K562 (cell line): ENCODE results near the gene FLVCR2. TPM values are rescaled to one million over a fixed set of nuclear protein-coding genes. Genes with fewer than 3 reads are reported as not detected.

Experiments
- BHLHE40 ChIP-seq: IDR thresholded peaks from 2 replicates; pipeline ENCODE4 v1.6.1; 2011; ENCODE audit warnings: low read length, improper control_type of control experiment
- BRF2 ChIP-seq: IDR thresholded peaks from 3 replicates; pipeline ENCODE4 v1.6.1; 2011; ENCODE audit warnings: borderline replicate concordance, mild to moderate bottlenecking; ENCODE audit not compliant: insufficient read length, insufficient read depth
- EGR1 ChIP-seq: fragments of 450-650 bp; conservative IDR thresholded peaks from 2 replicates; pipeline ENCODE4 v1.6.1; 2017; ENCODE audit warnings: mild to moderate bottlenecking
- EP300 ChIP-seq: IDR thresholded peaks from 2 replicates; pipeline ENCODE4 v1.6.1; 2012; ENCODE audit warnings: low read length, improper control_type of control experiment
- ESRRA ChIP-seq: fragments of 450-650 bp; IDR thresholded peaks from 2 replicates; pipeline ENCODE4 v1.6.1; 2014; ENCODE audit warnings: low read depth, mild to moderate bottlenecking, moderate library complexity, borderline replicate concordance
- EWSR1 ChIP-seq: fragments of 450-650 bp; IDR thresholded peaks from 2 replicates; pipeline ENCODE4 v1.6.1; 2018; ENCODE audit warnings: borderline replicate concordance, mild to moderate bottlenecking, low read depth, moderate library complexity; ENCODE audit not compliant: partially characterized antibody
- FOXM1 ChIP-seq, 2 experiments: fragments of 450-650 bp in 1 of 2; sonication (generic) in 1 of 2; formaldehyde crosslinking in 1 of 2; IDR thresholded peaks; 2 replicates each; pipeline versions ENCODE4 v1.6.1 to v1.9.0; 2017 to 2022; ENCODE audit warnings: low read depth in 2 of 2, mild to moderate bottlenecking in 2 of 2, missing genetic modification reagents in 1 of 2, moderate library complexity in 1 of 2
- L3MBTL2 ChIP-seq: fragments of 450-650 bp; IDR thresholded peaks from 2 replicates; pipeline ENCODE4 v1.6.1; 2016; ENCODE audit warnings: mild to moderate bottlenecking, moderate library complexity
- MAZ ChIP-seq, 2 experiments: fragments of 450-650 bp in 1 of 2; sonication (generic) in 1 of 2; formaldehyde crosslinking; IDR thresholded peaks in 1 of 2; conservative IDR thresholded peaks in 1 of 2; 2 replicates each; pipeline versions ENCODE4 v1.4.0 to v1.5.0; 2020; ENCODE audit warnings: mild to moderate bottlenecking in 1 of 2, missing genetic modification reagents in 1 of 2
- NCOR1 ChIP-seq: fragments of 450-650 bp; IDR thresholded peaks from 2 replicates; pipeline ENCODE4 v1.6.1; 2016; ENCODE audit warnings: mild to moderate bottlenecking, moderate library complexity
- NR3C1 ChIP-seq: sonication (generic); formaldehyde crosslinking; IDR thresholded peaks from 2 replicates; pipeline ENCODE4 v1.8.1; 2022; ENCODE audit warnings: missing genetic modification reagents
- PTRF ChIP-seq: fragments of 450-650 bp; IDR thresholded peaks from 2 replicates; pipeline ENCODE4 v1.6.1; 2016; ENCODE audit warnings: mild to moderate bottlenecking, missing genetic modification characterization, missing compliant biosample characterization
- SAP30 ChIP-seq: fragments of 200-600 bp; sonication (generic); IDR thresholded peaks from 2 replicates; pipeline ENCODE4 v1.6.1; 2012; ENCODE audit warnings: borderline replicate concordance, low read depth, mild to moderate bottlenecking, moderate library complexity, low read length, control low read depth, inconsistent platforms; ENCODE audit not compliant: insufficient read depth, poor library complexity, severe bottlenecking
- SIRT6 ChIP-seq: IDR thresholded peaks from one replicate; pipeline ENCODE4 v1.6.1; 2012; ENCODE audit warnings: low read depth, mild to moderate bottlenecking, control low read depth, inconsistent platforms, low read length, moderate library complexity
- SMAD4 ChIP-seq: fragments of 250-450 bp; sonication (Bioruptor Pico); conservative IDR thresholded peaks from 2 replicates; pipeline ENCODE4 v1.8.0; 2021; ENCODE audit warnings: inconsistent platforms, mild to moderate bottlenecking, moderate library complexity
- STAT5A ChIP-seq: IDR thresholded peaks from 2 replicates; pipeline ENCODE4 v1.6.1; 2012; ENCODE audit warnings: low read length, inconsistent platforms, borderline replicate concordance
- TAL1 ChIP-seq: fragments of 450-650 bp; IDR thresholded peaks from 2 replicates; pipeline ENCODE4 v1.6.1; 2016; ENCODE audit warnings: mild to moderate bottlenecking
- TBL1XR1 ChIP-seq, 2 experiments: IDR thresholded peaks; 2 replicates each; pipeline ENCODE4 v1.6.1; 2012; ENCODE audit warnings: improper control_type of control experiment in 2 of 2, low read length in 2 of 2, mild to moderate bottlenecking in 1 of 2
- ZKSCAN8 ChIP-seq: fragments of 200-800 bp; sonication (Bioruptor generic); IDR thresholded peaks from 2 replicates; pipeline ENCODE4 v1.6.1; 2016; ENCODE audit warnings: missing genetic modification characterization, missing compliant biosample characterization
- ZNF134 ChIP-seq: fragments of 250-450 bp; sonication (Bioruptor Pico); conservative IDR thresholded peaks from 2 replicates; pipeline ENCODE4 v1.4.0; 2020
- ZNF175 ChIP-seq: fragments of 200-800 bp; sonication (Bioruptor generic); IDR thresholded peaks from 2 replicates; pipeline ENCODE4 v1.6.1; 2016; ENCODE audit warnings: low read depth, mild to moderate bottlenecking, missing genetic modification characterization, missing compliant biosample characterization
- ZNF354B ChIP-seq: fragments of 250-450 bp; sonication (Bioruptor Pico); IDR thresholded peaks from 2 replicates; pipeline ENCODE4 v1.4.0; 2020
- ZNF436 ChIP-seq: fragments of 250-450, 450-650 bp; sonication (Bioruptor Pico); formaldehyde crosslinking; IDR thresholded peaks from 2 replicates; pipeline ENCODE4 v1.7.0; 2020; ENCODE audit warnings: mild to moderate bottlenecking
- ZNF584 ChIP-seq: fragments of 200-800 bp; sonication (Bioruptor generic); IDR thresholded peaks from 2 replicates; pipeline ENCODE4 v1.6.1; 2016; ENCODE audit warnings: low read depth, mild to moderate bottlenecking, missing genetic modification characterization, missing compliant biosample characterization
- ZNF639 ChIP-seq, 2 experiments: fragments of 200-800 bp in 1 of 2; sonication (Bioruptor generic) in 1 of 2; sonication (generic) in 1 of 2; formaldehyde crosslinking in 1 of 2; IDR thresholded peaks in 1 of 2; conservative IDR thresholded peaks in 1 of 2; 2 replicates each; pipeline versions ENCODE4 v1.5.0 to v1.6.1; 2016 to 2020; ENCODE audit warnings: missing compliant biosample characterization in 1 of 2, missing genetic modification characterization in 1 of 2, missing genetic modification reagents in 1 of 2
- polyA plus RNA-seq, 8 experiments: library from polyadenylated mRNA; depleted of rRNA in 4 of 8; stranded (reverse) in 5 of 8; unstranded in 3 of 8; fragments of >200 nt; fragmentation: Nextera tagmentation in 2 of 8; fragmentation: Illumina TruSeq in 1 of 8; extraction: Ambion mirVana in 2 of 8; extraction: Trizol in 1 of 8; gene quantifications; 2 replicates each; pipeline versions ENCODE4 v1.2.1 to v1.2.3, GENCODE V29; 2011 to 2014; ENCODE audit warnings: inconsistent platforms in 1 of 8, missing spikeins in 1 of 8
- total RNA-seq, 7 experiments: library from RNA; depleted of rRNA in 6 of 7; stranded (reverse); fragments of >200 nt in 6 of 7; fragmentation: Illumina TruSeq in 2 of 7; extraction: Trizol in 2 of 7; gene quantifications; 2 replicates each; pipeline versions ENCODE4 v1.2.1 to v1.2.3, GENCODE V29; 2011 to 2021; ENCODE audit warnings: low replicate concordance in 1 of 7

Gene FLVCR2
- total and polyA plus RNA-seq, 9 of the 15 experiments (the other 6 are each of a cell fraction or from before 2014, with no cell fraction given) = 1.5 TPM; not detected in 8

- TF ChIP-seq ZNF584 (CRISPR knock-in tag) (peak; percentile 60; the same call in 1 of the 2 replicates), SAP30 (no peak), EGR1 (peak; percentile 88), BRF2 (no peak), ZNF436 (no peak), BHLHE40 (peak; percentile 61; the same call in 1 of the 2 replicates), ZNF134 (CRISPR knock-in tag) (no peak), ZNF639 (CRISPR knock-in tag; conservative IDR thresholded peaks at IDR 0.05 in 1 of 2, IDR thresholded peaks at IDR 0.05 in 1 of 2) (0 out of 4 replicates have a peak, but pooled peaks of 1 of the 2 experiments have one; percentile 48), NR3C1 (CRISPR knock-in tag) (no peak), ZNF354B (CRISPR knock-in tag) (no peak), L3MBTL2 (peak; percentile 59), SIRT6 (no peak), ZNF175 (CRISPR knock-in tag) (no peak; the same call in 1 of the 2 replicates), EP300 (peak; percentile 84), STAT5A (peak; percentile 84), ESRRA (peak; percentile 23; the same call in 1 of the 2 replicates), NCOR1 (peak; percentile 91), TBL1XR1 (IDR thresholded peaks at IDR 0.05; ENCODE audit: low read length in 2 of 2) (peak in 1 of 2 experiments; percentile 55; a peak in 1 of 4 replicates), EWSR1 (no peak), ZKSCAN8 (no peak), MAZ (CRISPR knock-in tag; conservative IDR thresholded peaks at IDR 0.05 in 1 of 2, IDR thresholded peaks at IDR 0.05 in 1 of 2) (no peak), TAL1 (peak; percentile 94), FOXM1 (IDR thresholded peaks at IDR 0.05; ENCODE audit: low read depth) (peak; percentile 44; the same call in 1 of the 2 replicates), FOXM1 (CRISPR knock-in tag; IDR thresholded peaks at IDR 0.05; ENCODE audit: low read depth) (no peak), PTRF (tag) (no peak), SMAD4 (peak; percentile 32; the same call in 1 of the 2 replicates)
Measured at GRCh38 chr14:75539561-75540478, 38.6 kb upstream of the FLVCR2 start (continued).
